Right kidney (tissue), 1 donor: ENCODE data around the gene NRTN.

Source experiments
- DNase-seq: peaks from one replicate; pipeline ENCODE4 v3.0.0-alpha.2; 2016

Gene NRTN

DNA sequence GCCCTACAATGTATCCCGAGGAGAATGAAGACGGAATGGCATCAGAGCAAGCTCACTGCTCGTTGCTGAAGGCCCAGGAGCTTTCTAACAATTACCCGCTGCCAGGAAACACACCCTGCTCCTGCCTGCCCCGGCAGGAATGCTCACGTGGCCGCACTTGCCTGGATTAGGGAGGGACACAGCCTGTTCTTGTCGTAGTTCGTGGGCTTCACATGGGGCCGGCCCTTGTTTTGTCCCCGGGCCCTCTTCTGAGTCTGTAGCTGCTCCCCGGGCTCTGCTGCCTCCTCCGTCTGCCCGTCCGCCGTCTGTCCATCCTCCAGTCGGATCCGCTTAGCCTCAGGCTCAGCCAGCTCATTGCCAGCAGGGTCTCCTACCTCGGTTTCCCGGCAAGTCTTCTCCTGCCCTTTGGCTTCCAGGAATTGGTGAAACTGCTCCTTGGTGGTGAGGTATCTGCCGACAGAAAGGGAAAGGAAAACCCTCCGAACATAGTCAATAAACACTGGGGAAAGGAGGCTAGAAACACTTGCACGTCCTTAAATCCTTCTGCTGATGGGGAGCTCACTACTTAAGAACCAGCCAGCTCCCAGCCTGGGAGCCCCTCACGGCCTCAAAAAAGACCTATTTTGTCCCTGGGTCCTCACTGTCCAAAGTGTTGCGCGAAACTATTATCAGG is 14.8 kb upstream of the NRTN start:
- peak; percentile 35 for DNase-seq

DNA sequence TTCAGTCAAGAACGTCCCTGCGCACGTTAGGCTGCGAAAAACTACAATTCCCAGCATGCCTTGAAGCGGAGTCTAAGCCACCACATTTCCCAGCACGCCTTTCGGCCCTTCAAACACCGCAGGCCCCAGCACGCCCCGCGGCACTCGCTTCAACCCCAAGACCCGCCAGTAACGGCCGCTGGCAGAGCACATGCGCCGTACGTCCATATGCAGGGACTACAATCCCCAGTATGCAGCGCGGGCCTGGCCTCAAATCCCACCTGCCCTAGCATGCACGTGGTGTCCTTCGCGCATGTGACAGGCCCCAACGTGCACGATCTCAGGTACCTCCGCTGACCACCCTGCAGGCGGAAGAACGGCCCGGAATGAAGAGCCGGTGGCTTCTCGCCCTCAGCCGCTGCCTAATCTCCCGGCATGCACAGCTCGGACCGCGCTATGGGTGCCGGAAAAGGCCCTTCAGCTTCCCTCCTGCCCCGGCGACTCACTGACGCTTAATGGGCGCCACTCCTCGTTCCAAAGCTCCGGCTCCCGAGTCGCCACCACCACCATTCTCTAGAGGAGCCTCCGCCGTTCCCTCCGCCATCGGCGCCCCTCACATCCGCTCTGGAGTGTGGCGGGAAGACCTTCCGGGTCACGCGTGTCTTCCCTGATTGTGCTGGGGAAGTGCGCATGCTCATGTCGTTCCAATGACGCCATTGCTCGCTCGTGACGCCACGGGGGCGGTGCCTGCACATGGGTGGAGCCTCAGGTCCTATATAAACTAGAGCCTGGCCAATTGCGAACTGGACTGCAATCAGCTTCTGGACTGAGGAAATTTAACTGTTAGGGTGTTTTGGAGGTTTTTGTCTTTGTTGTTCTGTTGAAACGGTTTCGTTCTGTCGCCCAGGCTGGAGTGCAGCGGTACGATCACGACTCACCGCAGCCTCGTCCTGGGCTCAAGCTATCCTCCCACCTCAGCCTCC is 14.0 kb upstream of the NRTN start, which contains the start of gene DUS3L:
Gene DUS3L, minus strand, starts transcription at position 605 of the 962 bp plus-strand sequence. Its CDS starts 22 bp downstream, at position 583.
- peak; percentile 95 for DNase-seq

DNA sequence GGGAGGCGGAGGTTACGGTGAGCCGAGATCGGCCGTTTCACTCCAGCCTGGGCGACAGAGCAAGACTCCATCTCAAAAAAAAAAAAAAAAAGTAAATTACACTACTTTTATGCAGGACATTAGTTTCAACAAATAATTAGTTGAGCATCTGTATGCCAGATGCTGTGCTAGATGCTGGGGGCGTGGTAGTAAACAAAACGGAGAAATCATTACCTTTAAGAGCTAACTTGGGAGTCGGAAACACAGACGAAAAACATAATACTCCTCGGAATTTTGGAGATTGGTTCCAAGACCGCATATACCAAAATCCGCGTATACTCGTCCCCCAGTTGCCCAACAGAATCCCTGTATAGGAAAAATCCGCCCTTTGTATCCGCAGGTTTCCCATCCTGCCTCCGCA is 12.6 kb upstream of the NRTN start:
- DNase-seq = no peak

DNA sequence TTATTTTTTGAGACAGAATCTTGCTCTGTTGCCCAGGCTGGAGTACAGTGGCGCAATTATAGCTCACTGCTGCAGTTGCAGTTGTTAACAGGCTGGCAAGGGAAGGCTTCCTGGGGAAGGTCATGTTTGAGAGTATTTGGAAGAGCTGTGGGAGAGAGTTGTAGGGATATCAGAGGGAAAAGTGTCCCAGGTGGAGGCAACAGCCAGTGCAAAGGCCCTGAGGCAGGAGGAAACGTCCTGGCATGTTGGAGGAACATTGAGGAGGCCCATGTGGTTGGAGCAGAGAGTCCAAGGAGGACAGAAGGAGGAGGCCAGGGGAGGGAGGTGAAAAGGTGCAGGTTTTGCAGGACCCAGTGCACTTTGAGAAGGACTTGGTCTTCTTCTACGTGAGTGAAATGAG is 11.7 kb upstream of the NRTN start:
- no peak for DNase-seq

DNA sequence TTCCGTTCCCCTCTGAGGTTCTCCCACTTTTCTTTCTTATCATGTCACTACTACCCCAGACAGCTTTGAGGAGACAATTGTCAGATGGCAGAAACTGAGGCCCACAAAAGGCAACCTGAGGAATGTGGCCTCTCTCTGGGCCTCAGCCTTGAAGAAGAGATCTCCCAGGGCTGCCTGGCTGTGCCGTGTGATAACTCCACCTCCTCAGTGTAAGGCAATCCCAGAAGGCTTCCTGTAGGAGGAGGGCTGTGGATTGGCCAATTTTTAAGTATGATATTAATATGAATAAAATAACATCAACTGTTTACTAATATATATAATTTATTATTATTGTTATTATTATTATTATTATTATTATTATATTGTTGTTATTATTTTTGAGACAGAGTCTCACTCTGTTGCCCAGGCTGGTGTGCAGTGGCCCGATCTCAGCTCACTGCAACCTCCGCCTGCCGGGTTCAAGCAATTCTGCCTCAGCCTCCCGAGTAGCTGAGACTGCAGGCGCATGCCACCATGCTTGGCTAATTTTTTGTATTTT is 9.4 kb upstream of the NRTN start:
- no peak for DNase-seq

DNA sequence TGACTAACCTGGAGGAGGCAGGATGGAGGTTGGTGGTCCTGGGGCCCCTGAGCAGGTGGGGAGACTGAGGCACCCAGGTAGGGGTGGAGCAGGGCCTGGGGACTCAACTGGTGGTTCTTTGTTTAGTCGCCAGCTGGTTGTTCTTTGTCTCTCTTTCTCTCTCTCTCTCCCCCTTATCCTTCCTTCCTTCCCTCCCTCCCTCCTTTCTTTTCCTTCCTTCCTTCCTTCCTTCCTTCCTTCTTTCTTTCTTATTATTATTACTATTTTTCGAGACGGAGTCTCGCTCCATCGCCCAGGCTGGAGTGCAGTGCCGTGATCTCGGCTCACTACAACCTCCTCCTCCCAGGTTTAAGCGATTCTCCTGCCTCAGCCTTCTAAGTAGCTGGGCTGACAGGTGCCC is 6.6 kb upstream of the NRTN start:
- no peak for DNase-seq

DNA sequence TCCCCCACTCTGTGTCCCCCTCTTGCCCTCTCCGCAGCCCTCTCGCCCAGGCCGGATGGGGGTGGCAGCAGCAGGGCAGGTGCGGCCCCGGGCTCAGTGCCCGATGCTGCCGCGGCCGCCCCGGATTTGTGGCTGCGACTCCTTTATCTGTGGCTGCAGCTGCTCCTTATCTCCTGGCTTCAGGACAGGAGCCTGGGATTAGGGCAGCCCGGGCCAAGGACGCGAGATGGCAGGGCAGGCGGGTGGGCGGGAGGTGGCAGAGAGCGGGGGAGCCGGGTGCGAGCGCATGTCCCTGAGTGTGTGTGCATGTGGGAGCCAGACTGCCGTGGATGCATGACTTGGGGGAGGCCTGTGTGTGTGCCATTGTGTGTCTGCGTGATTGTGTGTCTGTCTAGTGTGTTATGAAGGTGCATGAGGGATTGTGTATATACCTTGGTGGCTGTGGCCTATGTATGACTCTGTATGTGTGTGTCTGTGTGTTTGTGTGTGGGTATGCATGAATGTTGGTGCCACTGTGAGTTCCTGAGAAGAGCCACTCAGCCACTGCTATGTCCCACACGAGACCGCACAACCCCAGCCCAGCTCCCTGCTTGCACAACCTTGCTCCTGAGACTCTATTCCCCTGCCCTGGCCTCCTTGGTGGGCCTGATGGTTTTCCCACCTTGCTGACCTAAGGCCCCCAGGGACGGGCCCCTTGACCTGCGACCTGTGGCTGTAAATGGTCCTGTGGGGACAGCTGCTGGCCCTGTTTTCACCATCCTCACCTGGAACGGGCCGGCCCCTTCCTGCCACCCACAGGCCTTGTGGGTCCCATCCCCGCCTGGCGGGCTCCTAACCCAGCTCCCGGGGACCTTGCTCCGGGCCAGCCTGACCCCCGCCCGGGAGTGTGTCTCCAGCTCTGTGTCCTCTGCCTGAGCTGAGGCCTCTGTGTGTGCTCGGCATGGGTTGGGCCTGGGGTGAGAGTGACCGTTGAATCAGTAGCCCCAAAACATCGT is 5.3 kb upstream of the NRTN start:
- no peak for DNase-seq

DNA sequence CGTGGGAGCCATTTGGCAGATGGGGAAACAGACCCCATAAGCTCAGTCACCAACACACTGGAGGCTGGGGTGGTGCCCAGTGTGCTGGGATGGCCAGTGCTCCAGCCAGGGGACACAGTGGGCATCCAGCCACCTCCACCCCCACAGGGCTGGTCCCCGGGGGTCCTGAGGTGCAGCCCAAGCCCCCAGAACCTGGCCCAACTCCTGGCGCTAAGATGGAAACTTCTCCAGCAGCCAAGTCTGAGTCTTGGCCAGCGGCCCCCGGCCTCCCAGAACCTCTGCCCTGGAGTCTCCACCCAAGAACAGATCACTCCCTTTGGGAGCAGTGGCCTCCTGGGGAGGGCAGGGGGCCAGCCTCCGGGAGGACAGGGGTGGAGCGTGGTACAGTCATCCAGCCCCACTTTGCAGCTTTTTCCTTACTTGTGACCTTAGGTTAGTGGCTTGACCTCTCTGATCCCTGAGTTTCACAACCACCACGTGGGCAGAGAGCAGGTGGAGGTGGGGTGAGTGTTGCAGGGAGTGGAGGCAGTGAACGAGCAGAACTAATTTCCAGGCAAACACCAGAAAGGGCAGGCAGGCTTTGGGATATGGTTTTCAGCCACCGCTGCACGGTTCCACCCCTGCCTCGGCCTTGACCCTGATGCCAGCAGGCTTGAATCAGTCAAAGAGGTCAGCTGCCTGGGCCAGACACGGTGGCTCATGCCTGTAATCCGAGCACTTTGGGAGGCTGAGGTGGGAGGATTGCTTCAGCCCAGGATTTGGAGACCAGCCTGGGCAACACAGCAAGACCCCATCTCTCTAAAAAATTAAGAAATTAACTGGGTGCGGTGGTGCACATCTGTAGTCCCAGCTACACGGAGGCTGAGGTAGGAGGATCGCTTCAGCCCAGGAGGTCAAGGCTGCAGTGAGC is 4.3 kb upstream of the NRTN start:
- DNase-seq = no peak

DNA sequence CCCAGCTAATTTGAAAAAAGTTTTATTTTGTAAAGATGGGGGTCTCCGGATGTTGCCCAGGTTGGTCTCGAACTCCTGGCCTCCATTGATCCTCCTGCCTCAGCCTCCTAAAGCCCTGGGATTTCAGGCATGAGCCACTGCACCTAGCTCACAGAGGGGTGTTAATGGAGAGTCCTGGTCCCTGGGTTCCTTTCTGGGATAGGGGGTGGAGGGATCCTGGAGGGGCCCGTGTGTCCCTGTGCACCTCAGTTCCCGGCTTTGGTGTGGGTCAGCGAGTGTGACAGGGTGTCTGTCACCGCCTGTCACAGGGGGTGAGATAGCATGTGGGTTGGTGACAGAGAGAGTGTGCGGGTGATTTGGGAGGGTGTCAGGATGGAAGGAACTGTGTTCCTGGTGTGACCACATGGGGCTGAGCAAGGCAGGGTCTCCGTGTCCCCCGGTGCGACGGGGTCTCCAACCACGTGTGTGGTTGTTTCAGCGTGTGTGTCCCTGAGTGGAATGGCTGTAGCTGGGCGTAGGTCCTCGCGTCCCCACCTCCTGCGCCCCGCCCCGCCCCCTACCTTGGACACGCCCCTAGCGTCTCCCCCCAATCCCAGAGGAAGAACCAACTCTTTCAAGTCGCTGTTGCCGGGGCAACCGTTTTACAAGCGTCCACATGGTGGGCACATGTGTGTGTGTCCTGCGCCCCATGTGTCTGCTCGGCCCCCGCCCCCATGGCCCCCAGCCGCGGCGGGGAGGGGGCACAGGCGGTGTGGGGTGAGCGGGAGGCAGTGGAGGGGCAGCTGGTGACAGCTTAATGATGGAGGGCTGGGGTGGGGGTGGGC is 2.9 kb upstream of the NRTN start:
- DNase-seq = no peak

DNA sequence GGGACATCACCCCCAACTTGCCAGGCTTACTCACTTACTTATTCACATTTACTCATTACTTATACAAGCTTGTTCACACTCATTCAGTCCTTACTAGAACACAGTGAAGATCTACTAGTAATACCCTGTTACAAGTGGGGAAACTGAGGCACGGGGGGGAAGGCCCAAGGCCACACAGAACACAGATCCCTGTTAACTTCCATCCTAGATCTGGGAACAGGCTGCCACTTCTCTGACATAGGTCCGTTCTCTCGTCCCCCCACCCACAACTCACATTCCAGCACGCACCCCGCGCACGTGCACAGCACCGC is 1.5 kb upstream of the NRTN start:
- DNase-seq = no peak

DNA sequence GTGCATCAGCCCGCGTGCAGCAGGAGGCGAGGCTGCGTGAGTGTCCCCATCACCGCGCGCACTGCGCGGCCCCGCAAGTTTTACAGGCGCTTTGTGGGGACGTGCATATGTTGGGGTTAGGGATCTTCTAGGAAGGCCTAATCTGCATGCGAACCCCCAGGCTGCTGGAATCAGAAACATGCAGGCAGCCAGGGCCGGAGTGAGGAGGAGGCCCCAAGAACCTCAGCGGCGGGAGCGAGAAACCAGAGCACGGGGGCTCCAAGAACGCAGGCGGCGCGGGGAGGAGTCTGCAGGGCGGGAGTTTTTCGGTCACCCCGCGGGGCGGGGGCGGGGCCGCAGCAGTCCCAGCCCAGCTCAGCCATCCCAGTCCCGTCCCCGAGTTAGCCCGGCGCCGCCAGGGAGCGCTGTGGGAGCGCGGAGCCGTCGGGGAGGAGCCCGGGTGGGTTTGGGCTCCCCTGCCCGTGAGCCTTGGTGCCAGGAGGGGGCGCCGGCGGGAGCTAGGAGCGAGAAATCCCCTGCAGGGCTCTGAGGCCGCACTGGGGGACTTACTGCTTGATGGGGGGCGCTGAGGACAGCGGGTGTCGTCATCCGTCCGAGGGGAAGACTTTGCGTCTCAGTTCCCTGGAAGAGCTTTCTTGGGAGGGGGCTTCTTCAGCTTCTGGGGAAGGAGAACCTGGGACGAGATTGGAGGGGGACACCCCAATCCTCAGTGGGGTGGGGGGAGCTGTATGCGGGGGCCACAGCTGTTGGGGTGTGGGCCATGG is 933 bp upstream of the NRTN start:
- DNase-seq = peak; percentile 88

DNA sequence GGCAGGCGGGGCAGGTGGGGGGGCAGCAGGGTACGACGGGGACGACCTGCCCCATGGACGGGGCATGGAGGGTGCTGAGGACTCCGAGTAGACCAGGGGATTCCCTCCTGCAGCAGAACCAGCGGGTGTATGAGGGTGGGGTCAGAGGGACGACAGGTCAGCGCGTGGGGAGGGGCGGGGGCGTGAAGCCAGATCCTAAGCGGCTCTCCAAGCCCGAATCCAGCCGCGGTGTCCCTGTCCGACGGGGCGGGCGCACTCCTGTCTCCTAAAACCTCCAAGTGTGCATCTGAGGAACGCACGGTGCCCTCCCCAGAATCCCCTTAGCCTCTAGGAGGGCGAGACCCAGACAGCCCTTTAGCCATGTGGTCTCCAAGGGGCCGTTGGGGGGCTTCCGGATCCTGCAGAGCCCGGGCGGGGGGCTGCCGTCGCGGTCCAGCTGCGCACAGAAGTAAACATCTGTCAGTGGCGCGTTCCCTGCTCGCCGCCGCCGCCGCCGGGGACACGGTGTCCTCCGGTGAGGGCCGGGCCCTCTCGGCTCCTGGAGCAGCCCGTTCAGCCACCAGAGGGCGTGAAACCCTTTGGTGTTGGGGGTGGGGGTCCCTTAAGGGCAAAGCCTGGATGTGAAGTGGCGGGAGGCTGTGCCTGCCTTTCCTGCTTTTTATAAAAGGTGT is 730 bp downstream of the NRTN start:
- peak; percentile 72 for DNase-seq

DNA sequence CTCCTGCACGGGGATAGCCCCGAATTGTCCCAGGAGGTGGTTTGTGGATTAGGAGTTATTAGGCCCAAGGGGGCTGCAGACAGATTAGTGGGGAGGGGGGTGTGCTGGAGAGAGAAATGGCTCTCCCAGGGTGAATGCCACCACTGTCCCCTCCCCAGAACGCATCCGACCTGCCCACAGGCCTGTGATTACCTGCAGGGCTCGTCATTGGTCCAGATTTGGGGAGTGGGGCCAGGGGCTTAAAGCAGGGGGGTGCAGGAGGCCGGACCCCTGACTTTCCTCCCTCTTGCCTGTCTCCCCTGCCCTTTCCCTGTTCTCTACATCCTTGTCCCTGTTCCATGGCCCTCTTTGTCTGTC is 1.2 kb downstream of the NRTN start:
- DNase-seq = no peak

DNA sequence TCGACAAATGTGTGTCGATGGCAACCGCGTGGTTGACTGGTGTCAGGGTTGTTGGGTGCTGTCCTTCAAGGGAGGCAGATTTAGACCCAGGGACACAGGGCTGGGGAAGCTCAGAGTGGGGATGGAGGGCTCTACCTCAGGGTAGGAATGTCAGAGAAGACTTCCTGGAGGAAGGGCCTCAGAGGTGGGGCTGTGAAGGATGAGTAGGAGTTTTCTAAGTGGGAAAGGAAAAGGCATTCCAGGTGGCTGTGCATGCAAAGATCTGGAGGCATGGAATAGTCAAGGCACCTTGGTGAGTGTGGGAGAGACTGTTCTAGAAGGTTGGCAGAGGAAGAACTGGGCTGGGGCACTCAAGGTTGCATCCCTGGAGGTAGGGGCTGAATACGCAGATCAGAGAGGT is 2.0 kb downstream of the NRTN start:
- DNase-seq = no peak

DNA sequence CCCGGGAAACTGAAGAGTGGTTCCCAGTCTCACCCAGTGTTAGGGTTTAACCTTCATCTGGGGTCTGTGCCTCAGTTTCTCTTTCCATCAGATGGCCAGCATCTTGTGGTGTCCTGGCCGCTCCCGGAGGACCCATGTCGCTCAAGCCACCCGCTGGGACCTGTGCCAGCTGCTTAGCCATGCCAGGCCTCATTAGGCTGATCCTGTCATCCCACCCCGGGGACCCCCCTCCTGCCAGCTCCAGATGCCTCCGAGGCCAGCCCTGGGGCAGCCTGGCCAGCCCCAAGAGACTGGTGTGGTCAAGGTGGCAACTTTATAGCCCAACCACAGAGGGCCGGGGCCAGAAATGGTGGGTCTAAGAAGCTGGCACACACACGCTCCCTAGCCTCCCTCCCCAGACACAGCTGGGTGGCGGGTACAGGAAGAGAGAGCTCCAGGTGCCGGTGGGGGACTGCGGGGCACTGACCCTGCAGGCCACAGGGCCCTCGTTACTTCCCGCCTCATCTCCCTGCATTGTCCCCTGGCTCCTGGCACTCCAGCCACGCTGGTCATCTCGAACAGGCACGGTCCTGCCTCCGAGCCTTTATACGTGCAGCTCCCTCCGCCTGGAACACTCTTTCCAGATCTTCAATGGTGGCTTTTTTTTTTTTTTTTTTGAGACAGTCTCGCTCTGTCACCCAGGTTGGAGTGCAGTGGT is 3.4 kb downstream of the NRTN start:
- DNase-seq = no peak

DNA sequence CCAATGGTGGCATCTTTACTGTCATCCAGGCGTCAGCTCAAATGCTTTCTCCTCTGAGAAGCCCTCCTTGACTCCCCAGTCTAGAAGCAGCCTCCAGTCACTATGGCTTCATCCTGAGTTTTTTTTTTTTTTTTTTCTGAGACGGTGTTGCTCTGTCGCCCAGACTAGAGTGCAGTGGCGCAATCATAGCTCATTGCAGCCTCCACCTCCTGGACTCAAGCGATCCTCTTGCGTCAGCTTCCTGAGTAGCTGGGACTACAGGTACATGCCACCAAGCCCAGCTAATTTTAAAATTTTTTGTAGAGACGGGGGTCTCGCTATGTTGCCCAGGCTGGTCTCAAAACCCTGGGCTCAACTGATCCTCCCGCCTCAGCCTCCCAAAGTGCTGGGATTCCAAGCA is 4.2 kb downstream of the NRTN start:
- no peak for DNase-seq

DNA sequence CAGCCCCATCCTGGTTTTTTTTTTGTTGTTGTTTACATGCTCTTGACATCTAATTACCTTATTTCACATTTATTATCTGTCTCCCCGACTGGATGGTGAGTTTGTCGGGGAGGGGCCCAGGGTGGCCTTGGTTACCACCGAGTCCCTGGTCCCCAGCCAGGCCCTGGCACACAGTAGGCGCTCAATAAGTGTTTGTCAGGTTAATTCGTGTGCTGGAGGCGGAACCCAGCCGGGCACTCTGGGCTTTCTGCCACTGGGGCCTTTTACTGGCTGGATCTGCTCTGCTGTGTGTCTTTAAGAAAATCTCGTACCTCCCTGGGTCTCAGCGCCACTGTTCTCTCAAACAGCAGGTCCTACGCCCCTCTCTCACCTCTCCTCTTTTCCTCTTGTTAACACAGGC is 4.6 kb downstream of the NRTN start:
- DNase-seq = no peak

DNA sequence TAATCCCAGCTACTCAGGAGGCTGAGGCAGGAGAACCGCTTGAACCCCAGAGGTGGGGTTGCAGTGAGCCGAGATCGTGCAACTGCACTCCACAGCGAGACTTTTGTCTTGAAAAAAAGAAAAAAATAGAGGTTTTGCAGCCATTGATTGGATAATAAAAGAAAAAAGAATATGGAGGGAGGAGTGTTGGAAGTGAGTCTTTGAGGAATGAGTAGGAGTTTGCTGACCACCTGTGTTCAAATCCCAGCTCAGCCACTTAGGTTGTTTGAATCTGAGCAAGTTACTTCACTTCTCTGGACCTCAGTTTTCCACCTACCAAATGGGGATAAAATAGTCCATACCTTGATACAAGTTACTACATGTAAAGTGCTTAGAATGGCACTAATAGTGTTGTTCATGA is 6.2 kb downstream of the NRTN start:
- no peak for DNase-seq
